PC-3 (cell line): ENCODE data around the gene NOP14. TPM values are rescaled to one million over a fixed set of nuclear protein-coding genes. Genes with fewer than 3 reads are reported as not detected.
A peak's percentile ranks its signal among the peaks of the same experiment; 100 is the strongest.

Experiments used
- ATAC-seq: fragments of 200-7000 bp; cut with Tn5 transposase; 2 replicates; pipeline ENCODE4 v1.9.1; 2020; ENCODE audit warnings: mild to moderate bottlenecking, moderate library complexity
- BruUV-seq: library from RNA; stranded (reverse); fragments of 400-500 nt; replicated peaks from 2 replicates; lab custom pipeline; 2021; lab: Mats Ljungman, UMichigan
- CTCF ChIA-PET: fragments of 300-600 bp; sonication (Branson Sonifier 250); formaldehyde crosslinking; loops from one replicate; lab custom pipeline; 2022; ENCODE audit warnings: antibody characterized with exemption; lab: Charles Lee
- POLR2A ChIA-PET: fragments of 300-600 bp; sonication (Branson Sonifier 250); formaldehyde crosslinking; loops from one replicate; lab custom pipeline; 2022; ENCODE audit warnings: antibody characterized with exemption; ENCODE audit not compliant: unreplicated experiment; lab: Charles Lee
- DNase-seq: peaks from one replicate; pipeline ENCODE4 v3.0.0-alpha.2; 2015
- H2AFZ ChIP-seq: fragments of 300-600 bp; sonication (generic); 2 replicates; pipeline ENCODE4 v1.6.0; 2016; ENCODE audit warnings: antibody characterized with exemption, low read length
- H3F3A ChIP-seq: fragments of 300-600 bp; sonication (generic); one replicate; pipeline ENCODE4 v1.6.0; 2017; ENCODE audit warnings: antibody characterized with exemption, low read length, control low read depth, mild to moderate bottlenecking; ENCODE audit not compliant: unreplicated experiment
- H3K27ac ChIP-seq: fragments of 300-600 bp; sonication (generic); 2 replicates; pipeline ENCODE4 v1.5.1; 2016; ENCODE audit warnings: mild to moderate bottlenecking, low read length
- H3K27me3 ChIP-seq: fragments of 300-600 bp; sonication (generic); 2 replicates; pipeline ENCODE4 v1.6.1; 2016; ENCODE audit warnings: low read length, mixed read lengths
- H3K36me3 ChIP-seq: fragments of 300-600 bp; sonication (generic); 2 replicates; pipeline ENCODE4 v1.6.1; 2016; ENCODE audit warnings: low read depth, mixed run types, low read length, mixed read lengths
- H3K4me1 ChIP-seq: fragments of 300-600 bp; sonication (generic); 2 replicates; pipeline ENCODE4 v1.5.1; 2016; ENCODE audit warnings: low read length; ENCODE audit not compliant: insufficient read depth
- H3K4me2 ChIP-seq: fragments of 300-600 bp; sonication (generic); 2 replicates; pipeline ENCODE4 v1.6.0; 2016; ENCODE audit warnings: low read length
- H3K4me3 ChIP-seq: fragments of 300-600 bp; sonication (generic); 2 replicates; pipeline ENCODE4 v1.5.1; 2016; ENCODE audit warnings: mild to moderate bottlenecking, low read length, mixed read lengths
- H3K79me2 ChIP-seq: fragments of 300-600 bp; sonication (generic); 2 replicates; pipeline ENCODE4 v1.6.1; 2017; ENCODE audit warnings: low read length, mixed read lengths
- H3K9ac ChIP-seq: fragments of 300-600 bp; sonication (generic); 2 replicates; pipeline ENCODE4 v1.6.0; 2016; ENCODE audit warnings: mild to moderate bottlenecking, low read length
- H3K9me2 ChIP-seq: fragments of 300-600 bp; sonication (generic); replicated peaks from 2 replicates; pipeline ENCODE4 v1.6.1; 2016; ENCODE audit warnings: mixed run types, low read length, mixed read lengths
- H3K9me3 ChIP-seq: fragments of 300-600 bp; sonication (generic); 2 replicates; pipeline ENCODE4 v1.6.1; 2016; ENCODE audit warnings: low read length, mixed read lengths
- H4K20me1 ChIP-seq: fragments of 300-600 bp; sonication (generic); 2 replicates; pipeline ENCODE4 v1.6.1; 2016; ENCODE audit warnings: low read length, mixed read lengths
- CTCF ChIP-seq: fragments of 300-600 bp; sonication (generic); conservative IDR thresholded peaks from 2 replicates; pipeline ENCODE4 v1.5.1; 2017; ENCODE audit warnings: antibody characterized with exemption, low read depth, mild to moderate bottlenecking, low read length
- EZH2 ChIP-seq: fragments of 300-600 bp; sonication (generic); IDR thresholded peaks from one replicate; pipeline ENCODE4 v1.6.1; 2017; ENCODE audit warnings: antibody characterized with exemption, mild to moderate bottlenecking, low read length; ENCODE audit not compliant: unreplicated experiment
- EZH2phosphoT487 ChIP-seq: fragments of 300-600 bp; sonication (generic); IDR thresholded peaks from 2 replicates; pipeline ENCODE4 v1.6.1; 2018; ENCODE audit warnings: mild to moderate bottlenecking, antibody characterized with exemption, low read length, borderline replicate concordance
- intact Hi-C: fragments of 100-400 bp; cut with micrococcal nuclease; formaldehyde crosslinking; loops from 2 replicates; pipeline ENCODE4 v1.9.0; 2023
- total RNA-seq: library from RNA; depleted of rRNA; stranded (reverse); fragments of >200 nt; gene quantifications from 2 replicates; pipeline ENCODE4 v1.2.3, GENCODE V29; 2014

Gene NOP14
- total RNA-seq, 1 experiment from 2014 or later: 26.0 TPM

DNA sequence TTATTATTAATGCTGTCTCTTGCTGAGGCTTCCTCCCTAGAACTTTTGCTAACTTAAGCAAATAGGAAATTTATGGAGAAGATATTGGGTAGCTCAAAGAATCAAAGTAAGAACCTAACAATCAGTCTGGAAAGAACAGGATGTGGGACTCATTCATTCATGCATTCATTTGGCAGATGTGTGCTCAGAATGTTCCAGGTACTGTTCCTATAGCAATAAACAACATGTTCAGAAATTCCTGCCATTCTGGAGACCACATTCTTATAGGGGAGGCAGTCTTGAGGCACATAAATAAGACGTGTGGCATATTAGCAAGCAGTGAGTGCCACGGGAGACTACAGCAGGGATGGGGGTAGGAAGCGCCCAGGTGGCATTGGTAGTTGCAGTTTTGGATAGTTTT, 5.2 kb upstream of the NOP14 start:
- no peaks in the 10 kb centered on the region for H3K27me3 ChIP-seq
- no peaks in the 10 kb centered on the region for H3K36me3 ChIP-seq
- no peak for DNase-seq
- 0 out of 2 replicates have a peak, but pooled peaks cover 7% of the 10 kb centered on the region for H3K79me2 ChIP-seq
- no peak overlapping the region for H3K4me3 ChIP-seq
- no peaks in the 10 kb centered on the region for H3K9me2 ChIP-seq
- ChIA-PET CTCF (interaction anchor here (0.6 kb wide), 1 partner anchor 1127 kb away, joined by 3 read pairs; no protein-coding TSS in a partner anchor), POLR2A (no interaction called here)
- TF ChIP-seq EZH2phosphoT487: no peak
- no peaks in the 10 kb centered on the region for H3K9me3 ChIP-seq
- H3K27ac ChIP-seq: no peak overlapping the region
- H3K4me1 ChIP-seq: no peaks in the 10 kb centered on the region
- H3K9ac ChIP-seq: no peak overlapping the region
- ATAC-seq: no peak
- no peak overlapping the region for H2AFZ ChIP-seq
- no peaks in the 10 kb centered on the region for H3F3A ChIP-seq
- no peaks in the 10 kb centered on the region for H4K20me1 ChIP-seq
- intact Hi-C loops: no loop called here
- no peak overlapping the region for H3K4me2 ChIP-seq
- no TSS peak for BruUV-seq

DNA sequence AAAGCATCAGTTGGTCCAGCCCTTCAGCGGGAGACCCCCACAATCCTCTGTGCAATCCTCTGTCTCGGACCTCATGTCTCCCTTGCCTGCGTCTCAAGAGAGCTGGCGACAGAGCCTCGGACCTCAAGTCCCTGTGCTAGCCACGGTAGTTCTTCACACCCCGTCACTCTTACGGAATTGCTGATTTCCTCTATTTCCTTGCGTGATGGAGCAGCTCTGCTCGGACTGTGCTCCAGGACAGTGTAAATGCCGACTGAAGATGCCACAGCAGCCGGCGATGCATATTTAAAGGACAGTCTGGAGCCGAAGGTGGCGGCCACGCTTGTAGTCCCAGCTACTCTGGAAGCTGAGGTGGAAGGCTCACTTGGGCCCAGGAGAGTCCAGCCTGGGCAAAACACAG, 2.1 kb upstream of the NOP14 start:
- Histone ChIP-seq H3K27ac (no peak overlapping the region), H3K9me3 (no peaks in the 10 kb centered on the region), H4K20me1 (peaks cover 15% of the 10 kb centered on the region), H2AFZ (no peak overlapping the region), H3K4me2 (no peak overlapping the region), H3F3A (no peaks in the 10 kb centered on the region), H3K27me3 (no peaks in the 10 kb centered on the region), H3K79me2 (peaks cover 30% of the 10 kb centered on the region), H3K4me3 (no peak overlapping the region), H3K4me1 (peaks cover 6% of the 10 kb centered on the region; the same call in 1 of the 2 replicates), H3K9ac (no peak overlapping the region), H3K9me2 (no peaks in the 10 kb centered on the region), H3K36me3 (no peaks in the 10 kb centered on the region)
- intact Hi-C loops: no loop called here
- DNase-seq (no peak), ATAC-seq (no peak)
- TF ChIP-seq EZH2phosphoT487 (no peak), CTCF (no peak), EZH2 (no peak)
- BruUV-seq: no TSS peak
- ChIA-PET POLR2A (interaction anchor here (0.6 kb wide), 1 partner anchor 11 kb away, joined by 23 read pairs; no protein-coding TSS in a partner anchor), CTCF (no interaction called here)

DNA sequence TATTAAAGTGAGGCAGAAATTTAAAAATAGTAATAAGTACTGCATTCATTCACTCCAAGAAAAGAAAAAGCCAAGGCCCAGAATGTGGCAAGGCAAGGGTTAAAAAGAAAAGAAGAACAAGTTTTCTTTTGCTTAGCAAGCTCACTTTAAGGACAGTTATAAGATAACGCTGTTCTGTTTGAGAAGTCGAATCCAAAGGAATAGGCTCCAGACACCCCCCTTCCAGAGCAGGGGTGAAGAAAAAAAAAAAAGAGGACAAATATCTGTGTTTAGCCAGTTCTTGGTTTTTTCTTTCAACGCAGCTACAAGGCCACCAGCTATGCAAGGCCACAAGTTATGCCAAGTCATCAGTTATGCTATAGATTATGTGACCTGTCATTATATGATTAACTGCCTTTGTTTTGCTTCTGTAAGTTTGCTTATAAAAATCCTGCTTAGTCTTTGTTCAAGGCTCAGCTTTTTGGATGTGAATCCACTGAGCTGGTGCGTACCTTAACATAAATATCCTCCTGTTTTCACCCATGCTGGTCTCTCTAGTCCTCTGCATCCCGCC, 1.6 kb upstream of the NOP14 start:
- intact Hi-C loops: loop anchor here (5.0 kb wide), 1 partner anchor 73 kb away; no protein-coding TSS in a partner anchor
- Histone ChIP-seq H3K9ac (no peak overlapping the region), H3K4me3 (peak overlapping the region; percentile 86), H4K20me1 (peaks cover 17% of the 10 kb centered on the region), H3K36me3 (no peaks in the 10 kb centered on the region), H3K9me2 (no peaks in the 10 kb centered on the region), H3K79me2 (peaks cover 35% of the 10 kb centered on the region), H3F3A (no peaks in the 10 kb centered on the region), H3K27me3 (no peaks in the 10 kb centered on the region), H3K27ac (no peak overlapping the region), H3K4me2 (peak overlapping the region; percentile 90), H3K9me3 (no peaks in the 10 kb centered on the region), H2AFZ (peak overlapping the region; percentile 94; the same call in 1 of the 2 replicates), H3K4me1 (peaks cover 6% of the 10 kb centered on the region; the same call in 1 of the 2 replicates)
- no TSS peak for BruUV-seq
- CTCF ChIA-PET: interaction anchor here (0.5 kb wide), 1 partner anchor 29 kb away, joined by 3 read pairs; no protein-coding TSS in a partner anchor
- POLR2A ChIA-PET: interaction anchor here (0.6 kb wide), 2 partner anchors 11 to 12 kb away, joined by 3 to 23 read pairs; no protein-coding TSS in a partner anchor
- DNase-seq: no peak
- TF ChIP-seq EZH2phosphoT487 (no peak), CTCF (no peak), EZH2 (no peak)
- no peak for ATAC-seq
